ENCODE measurements around the gene PKNOX2.

DNA sequence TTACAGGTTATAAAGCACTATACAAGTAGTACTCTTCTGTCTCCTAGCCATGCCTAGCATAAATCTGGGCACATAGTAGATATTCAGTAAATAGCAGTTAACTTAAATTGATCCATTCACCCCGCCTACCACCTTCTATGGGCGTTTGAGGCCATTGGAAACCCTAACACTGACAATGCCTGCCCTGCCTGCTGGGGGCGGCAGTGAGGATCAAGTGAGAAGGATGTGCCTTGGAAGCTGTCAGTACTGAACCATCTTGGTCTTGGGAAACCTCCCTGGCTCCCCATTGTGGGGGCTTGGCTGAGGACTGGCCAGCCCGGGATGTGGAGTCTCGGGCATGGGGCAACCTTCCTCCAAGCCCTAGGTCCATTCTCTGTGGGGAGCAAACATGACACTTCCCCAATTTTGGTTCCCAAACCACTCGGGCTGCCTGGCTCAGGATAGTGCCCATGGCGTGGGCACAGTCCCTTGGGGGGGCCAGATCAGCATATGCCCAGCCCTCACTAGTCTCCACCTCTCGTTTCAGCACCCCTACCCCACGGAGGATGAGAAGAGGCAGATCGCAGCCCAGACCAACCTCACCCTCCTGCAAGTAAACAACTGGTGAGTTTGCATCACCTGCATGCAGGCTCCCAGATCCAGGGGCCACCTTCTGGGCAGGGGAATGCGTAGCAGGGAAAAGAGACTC, 264.1 kb downstream of the PKNOX2 start:
- TF ChIP-seq, protein P1, sequence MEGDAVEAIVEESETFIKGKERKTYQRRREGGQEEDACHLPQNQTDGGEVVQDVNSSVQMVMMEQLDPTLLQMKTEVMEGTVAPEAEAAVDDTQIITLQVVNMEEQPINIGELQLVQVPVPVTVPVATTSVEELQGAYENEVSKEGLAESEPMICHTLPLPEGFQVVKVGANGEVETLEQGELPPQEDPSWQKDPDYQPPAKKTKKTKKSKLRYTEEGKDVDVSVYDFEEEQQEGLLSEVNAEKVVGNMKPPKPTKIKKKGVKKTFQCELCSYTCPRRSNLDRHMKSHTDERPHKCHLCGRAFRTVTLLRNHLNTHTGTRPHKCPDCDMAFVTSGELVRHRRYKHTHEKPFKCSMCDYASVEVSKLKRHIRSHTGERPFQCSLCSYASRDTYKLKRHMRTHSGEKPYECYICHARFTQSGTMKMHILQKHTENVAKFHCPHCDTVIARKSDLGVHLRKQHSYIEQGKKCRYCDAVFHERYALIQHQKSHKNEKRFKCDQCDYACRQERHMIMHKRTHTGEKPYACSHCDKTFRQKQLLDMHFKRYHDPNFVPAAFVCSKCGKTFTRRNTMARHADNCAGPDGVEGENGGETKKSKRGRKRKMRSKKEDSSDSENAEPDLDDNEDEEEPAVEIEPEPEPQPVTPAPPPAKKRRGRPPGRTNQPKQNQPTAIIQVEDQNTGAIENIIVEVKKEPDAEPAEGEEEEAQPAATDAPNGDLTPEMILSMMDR (IDR thresholded peaks at IDR 0.05): no peak; the same call in 1 of the 2 replicates
- TF ChIP-seq ZNF138 (CRISPR knock-in tag; conservative IDR thresholded peaks at IDR 0.05) (no peak), ELF4 (CRISPR knock-in tag; IDR thresholded peaks at IDR 0.05; ENCODE audit: low read depth) (no peak), JUN (CRISPR knock-in tag; IDR thresholded peaks at IDR 0.05) (no peak), FOXJ3 (CRISPR knock-in tag; IDR thresholded peaks at IDR 0.05; ENCODE audit: borderline replicate concordance) (no peak), NR1H2 (CRISPR knock-in tag; IDR thresholded peaks at IDR 0.05) (no peak), ZNF263 (CRISPR knock-in tag; IDR thresholded peaks at IDR 0.05; ENCODE audit: low read depth) (no peak), SP1 (CRISPR knock-in tag; conservative IDR thresholded peaks at IDR 0.05) (no peak), CREB1 (CRISPR knock-in tag; IDR thresholded peaks at IDR 0.05) (no peak)
- TF ChIP-seq, protein P2, sequence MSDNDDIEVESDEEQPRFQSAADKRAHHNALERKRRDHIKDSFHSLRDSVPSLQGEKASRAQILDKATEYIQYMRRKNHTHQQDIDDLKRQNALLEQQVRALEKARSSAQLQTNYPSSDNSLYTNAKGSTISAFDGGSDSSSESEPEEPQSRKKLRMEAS (CRISPR knock-in tag; IDR thresholded peaks at IDR 0.05): no peak
- TF ChIP-seq, protein P3, sequence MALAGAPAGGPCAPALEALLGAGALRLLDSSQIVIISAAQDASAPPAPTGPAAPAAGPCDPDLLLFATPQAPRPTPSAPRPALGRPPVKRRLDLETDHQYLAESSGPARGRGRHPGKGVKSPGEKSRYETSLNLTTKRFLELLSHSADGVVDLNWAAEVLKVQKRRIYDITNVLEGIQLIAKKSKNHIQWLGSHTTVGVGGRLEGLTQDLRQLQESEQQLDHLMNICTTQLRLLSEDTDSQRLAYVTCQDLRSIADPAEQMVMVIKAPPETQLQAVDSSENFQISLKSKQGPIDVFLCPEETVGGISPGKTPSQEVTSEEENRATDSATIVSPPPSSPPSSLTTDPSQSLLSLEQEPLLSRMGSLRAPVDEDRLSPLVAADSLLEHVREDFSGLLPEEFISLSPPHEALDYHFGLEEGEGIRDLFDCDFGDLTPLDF (CRISPR knock-in tag; IDR thresholded peaks at IDR 0.05): no peak
- TF ChIP-seq, protein P4, sequence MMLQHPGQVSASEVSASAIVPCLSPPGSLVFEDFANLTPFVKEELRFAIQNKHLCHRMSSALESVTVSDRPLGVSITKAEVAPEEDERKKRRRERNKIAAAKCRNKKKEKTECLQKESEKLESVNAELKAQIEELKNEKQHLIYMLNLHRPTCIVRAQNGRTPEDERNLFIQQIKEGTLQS (CRISPR knock-in tag; conservative IDR thresholded peaks at IDR 0.05): no peak
- TF ChIP-seq, protein P5, sequence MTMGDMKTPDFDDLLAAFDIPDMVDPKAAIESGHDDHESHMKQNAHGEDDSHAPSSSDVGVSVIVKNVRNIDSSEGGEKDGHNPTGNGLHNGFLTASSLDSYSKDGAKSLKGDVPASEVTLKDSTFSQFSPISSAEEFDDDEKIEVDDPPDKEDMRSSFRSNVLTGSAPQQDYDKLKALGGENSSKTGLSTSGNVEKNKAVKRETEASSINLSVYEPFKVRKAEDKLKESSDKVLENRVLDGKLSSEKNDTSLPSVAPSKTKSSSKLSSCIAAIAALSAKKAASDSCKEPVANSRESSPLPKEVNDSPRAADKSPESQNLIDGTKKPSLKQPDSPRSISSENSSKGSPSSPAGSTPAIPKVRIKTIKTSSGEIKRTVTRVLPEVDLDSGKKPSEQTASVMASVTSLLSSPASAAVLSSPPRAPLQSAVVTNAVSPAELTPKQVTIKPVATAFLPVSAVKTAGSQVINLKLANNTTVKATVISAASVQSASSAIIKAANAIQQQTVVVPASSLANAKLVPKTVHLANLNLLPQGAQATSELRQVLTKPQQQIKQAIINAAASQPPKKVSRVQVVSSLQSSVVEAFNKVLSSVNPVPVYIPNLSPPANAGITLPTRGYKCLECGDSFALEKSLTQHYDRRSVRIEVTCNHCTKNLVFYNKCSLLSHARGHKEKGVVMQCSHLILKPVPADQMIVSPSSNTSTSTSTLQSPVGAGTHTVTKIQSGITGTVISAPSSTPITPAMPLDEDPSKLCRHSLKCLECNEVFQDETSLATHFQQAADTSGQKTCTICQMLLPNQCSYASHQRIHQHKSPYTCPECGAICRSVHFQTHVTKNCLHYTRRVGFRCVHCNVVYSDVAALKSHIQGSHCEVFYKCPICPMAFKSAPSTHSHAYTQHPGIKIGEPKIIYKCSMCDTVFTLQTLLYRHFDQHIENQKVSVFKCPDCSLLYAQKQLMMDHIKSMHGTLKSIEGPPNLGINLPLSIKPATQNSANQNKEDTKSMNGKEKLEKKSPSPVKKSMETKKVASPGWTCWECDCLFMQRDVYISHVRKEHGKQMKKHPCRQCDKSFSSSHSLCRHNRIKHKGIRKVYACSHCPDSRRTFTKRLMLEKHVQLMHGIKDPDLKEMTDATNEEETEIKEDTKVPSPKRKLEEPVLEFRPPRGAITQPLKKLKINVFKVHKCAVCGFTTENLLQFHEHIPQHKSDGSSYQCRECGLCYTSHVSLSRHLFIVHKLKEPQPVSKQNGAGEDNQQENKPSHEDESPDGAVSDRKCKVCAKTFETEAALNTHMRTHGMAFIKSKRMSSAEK (CRISPR knock-in tag; IDR thresholded peaks at IDR 0.05; ENCODE audit: borderline replicate concordance): no peak
- TF ChIP-seq, protein P6, sequence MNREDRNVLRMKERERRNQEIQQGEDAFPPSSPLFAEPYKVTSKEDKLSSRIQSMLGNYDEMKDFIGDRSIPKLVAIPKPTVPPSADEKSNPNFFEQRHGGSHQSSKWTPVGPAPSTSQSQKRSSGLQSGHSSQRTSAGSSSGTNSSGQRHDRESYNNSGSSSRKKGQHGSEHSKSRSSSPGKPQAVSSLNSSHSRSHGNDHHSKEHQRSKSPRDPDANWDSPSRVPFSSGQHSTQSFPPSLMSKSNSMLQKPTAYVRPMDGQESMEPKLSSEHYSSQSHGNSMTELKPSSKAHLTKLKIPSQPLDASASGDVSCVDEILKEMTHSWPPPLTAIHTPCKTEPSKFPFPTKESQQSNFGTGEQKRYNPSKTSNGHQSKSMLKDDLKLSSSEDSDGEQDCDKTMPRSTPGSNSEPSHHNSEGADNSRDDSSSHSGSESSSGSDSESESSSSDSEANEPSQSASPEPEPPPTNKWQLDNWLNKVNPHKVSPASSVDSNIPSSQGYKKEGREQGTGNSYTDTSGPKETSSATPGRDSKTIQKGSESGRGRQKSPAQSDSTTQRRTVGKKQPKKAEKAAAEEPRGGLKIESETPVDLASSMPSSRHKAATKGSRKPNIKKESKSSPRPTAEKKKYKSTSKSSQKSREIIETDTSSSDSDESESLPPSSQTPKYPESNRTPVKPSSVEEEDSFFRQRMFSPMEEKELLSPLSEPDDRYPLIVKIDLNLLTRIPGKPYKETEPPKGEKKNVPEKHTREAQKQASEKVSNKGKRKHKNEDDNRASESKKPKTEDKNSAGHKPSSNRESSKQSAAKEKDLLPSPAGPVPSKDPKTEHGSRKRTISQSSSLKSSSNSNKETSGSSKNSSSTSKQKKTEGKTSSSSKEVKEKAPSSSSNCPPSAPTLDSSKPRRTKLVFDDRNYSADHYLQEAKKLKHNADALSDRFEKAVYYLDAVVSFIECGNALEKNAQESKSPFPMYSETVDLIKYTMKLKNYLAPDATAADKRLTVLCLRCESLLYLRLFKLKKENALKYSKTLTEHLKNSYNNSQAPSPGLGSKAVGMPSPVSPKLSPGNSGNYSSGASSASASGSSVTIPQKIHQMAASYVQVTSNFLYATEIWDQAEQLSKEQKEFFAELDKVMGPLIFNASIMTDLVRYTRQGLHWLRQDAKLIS (CRISPR knock-in tag; IDR thresholded peaks at IDR 0.05; ENCODE audit: borderline replicate concordance): no peak

Data from WTC11 (cell line).